HFFc6 (cell line): ENCODE data around the gene NR3C2. TPM values are rescaled to one million over a fixed set of nuclear protein-coding genes. Genes with fewer than 3 reads are reported as not detected.

Experiments used
- DNase-seq: peaks from one replicate; pipeline ENCODE4 v3.0.0-alpha.2; 2018
- H3K27ac Mint-ChIP-seq: 2 replicates; pipeline ENCODE4 v1.8.0; 2020; ENCODE audit warnings: mild to moderate bottlenecking, mixed read lengths
- H3K27me3 Mint-ChIP-seq: 2 replicates; pipeline ENCODE4 v1.8.0; 2021; ENCODE audit warnings: mild to moderate bottlenecking, moderate library complexity, mixed read lengths; ENCODE audit not compliant: insufficient read depth
- H3K36me3 Mint-ChIP-seq: 2 replicates; pipeline ENCODE4 v1.8.0; 2021; ENCODE audit warnings: low read depth, mixed read lengths
- H3K4me1 Mint-ChIP-seq: 2 replicates; pipeline ENCODE4 v1.8.0; 2020; ENCODE audit warnings: low read depth, mixed read lengths
- H3K4me3 Mint-ChIP-seq: 2 replicates; pipeline ENCODE4 v1.8.0; 2020; ENCODE audit warnings: mild to moderate bottlenecking, moderate library complexity, mixed read lengths
- H3K9me3 Mint-ChIP-seq: 2 replicates; pipeline ENCODE4 v1.8.0; 2020; ENCODE audit warnings: mild to moderate bottlenecking, mixed read lengths
- CTCF ChIP-seq: fragments of 200-600 bp; sonication (generic); IDR thresholded peaks from 2 replicates; pipeline ENCODE4 v1.5.0; 2021; ENCODE audit warnings: antibody characterized with exemption, mild to moderate bottlenecking
- total RNA-seq, 6 experiments: library from RNA; stranded (reverse); fragmentation: NEBNext Ultra II Directional; extraction: Animal tissue kit (Norgen Biotek cat#: 25700); gene quantifications; 2 replicates in 1 of 6; 3 replicates in 5 of 6; pipeline ENCODE4 v1.2.3, GENCODE V29; 2021

The NR3C2 gene
- total RNA-seq, 6 experiments from 2014 or later, result 0.07 to 0.26 (median 0.11) TPM

GRCh38 chr4:148112231-148112982 lies 329.8 kb downstream of the NR3C2 start:
- H3K27ac Mint-ChIP-seq, result no peak overlapping the region
- H3K9me3 Mint-ChIP-seq, result no peaks in the 10 kb centered on the region
- H3K4me1 Mint-ChIP-seq, result no peaks in the 10 kb centered on the region; the same call in 1 of the 2 replicates
- DNase-seq, result peak; percentile 37
- no peak for TF ChIP-seq CTCF
- no peaks in the 10 kb centered on the region for H3K36me3 Mint-ChIP-seq
- H3K4me3 Mint-ChIP-seq, result no peak overlapping the region
- peaks cover 2% of the 10 kb centered on the region; the same call in 1 of the 2 replicates for H3K27me3 Mint-ChIP-seq

- TF ChIP-seq CTCF, result no peak
- DNase-seq, result no peak
- Mint-ChIP-seq H3K36me3 (no peaks in the 10 kb centered on the region), H3K27me3 (no peaks in the 10 kb centered on the region; the same call in 1 of the 2 replicates), H3K9me3 (peaks cover 5% of the 10 kb centered on the region; the same call in 1 of the 2 replicates), H3K4me3 (no peak overlapping the region), H3K27ac (no peak overlapping the region), H3K4me1 (no peaks in the 10 kb centered on the region; the same call in 1 of the 2 replicates)
Measured at GRCh38 chr4:148110169-148110568, 332.0 kb downstream of the NR3C2 start.

GRCh38 chr4:148109216-148109615 lies 333.0 kb downstream of the NR3C2 start:
- DNase-seq, result no peak
- Mint-ChIP-seq H3K9me3 (peaks cover 5% of the 10 kb centered on the region; the same call in 1 of the 2 replicates), H3K4me3 (no peak overlapping the region), H3K4me1 (no peaks in the 10 kb centered on the region; the same call in 1 of the 2 replicates), H3K36me3 (no peaks in the 10 kb centered on the region), H3K27me3 (no peaks in the 10 kb centered on the region; the same call in 1 of the 2 replicates), H3K27ac (no peak overlapping the region)
- TF ChIP-seq CTCF, result no peak

- Mint-ChIP-seq H3K4me3 (no peak overlapping the region), H3K27ac (no peak overlapping the region)
Measured at GRCh38 chr4:148108766-148109165, 333.4 kb downstream of the NR3C2 start.

More at GRCh38 chr4:148108766-148109165, 333.4 kb downstream of the NR3C2 start:
- H3K9me3 Mint-ChIP-seq, result peaks cover 5% of the 10 kb centered on the region; the same call in 1 of the 2 replicates
- no peak for TF ChIP-seq CTCF
- no peaks in the 10 kb centered on the region for H3K27me3 Mint-ChIP-seq
- H3K4me1 Mint-ChIP-seq, result no peaks in the 10 kb centered on the region; the same call in 1 of the 2 replicates
- no peak for DNase-seq
- H3K36me3 Mint-ChIP-seq, result no peaks in the 10 kb centered on the region
